Epidermal melanocyte (primary cell): ENCODE measurements around the gene TRAPPC10.

ENCODE experiments used
- DNase-seq: peaks from one replicate; pipeline ENCODE4 v3.0.0; 2011; ENCODE audit warnings: low spot score; ENCODE audit not compliant: insufficient read length

TRAPPC10 gene

GRCh38 chr21:43981151-43981870, 30.8 kb upstream of the TRAPPC10 start:
- DNase-seq, result no peak

GRCh38 chr21:43981871-43982210, 30.3 kb upstream of the TRAPPC10 start:
- DNase-seq, result no peak

- no peak for DNase-seq
These were observed 29.5 kb upstream of the TRAPPC10 start for GRCh38 chr21:43982489-43983078.

- no peak for DNase-seq
These were observed 28.7 kb upstream of the TRAPPC10 start for GRCh38 chr21:43983390-43983789.

- DNase-seq, result no peak
These were observed 28.2 kb upstream of the TRAPPC10 start for GRCh38 chr21:43983860-43984420.

GRCh38 chr21:43984905-43985689, 27.0 kb upstream of the TRAPPC10 start:
- DNase-seq, result no peak

GRCh38 chr21:43985690-43986251, 26.3 kb upstream of the TRAPPC10 start:
- DNase-seq, result no peak

GRCh38 chr21:43986544-43987451, 25.3 kb upstream of the TRAPPC10 start:
- DNase-seq, result peak; percentile 86

GRCh38 chr21:43987509-43987908, 24.6 kb upstream of the TRAPPC10 start:
- DNase-seq, result no peak

- no peak for DNase-seq
These were observed 24.1 kb upstream of the TRAPPC10 start for GRCh38 chr21:43988016-43988415.

- DNase-seq, result no peak
These were observed 23.4 kb upstream of the TRAPPC10 start for GRCh38 chr21:43988506-43989230.

GRCh38 chr21:43989401-43989800, 22.7 kb upstream of the TRAPPC10 start:
- no peak for DNase-seq

GRCh38 chr21:43991447-43991991, 20.6 kb upstream of the TRAPPC10 start:
- DNase-seq, result no peak

- no peak for DNase-seq
These were observed 20.0 kb upstream of the TRAPPC10 start for GRCh38 chr21:43992121-43992520.

- no peak for DNase-seq
These were observed 18.6 kb upstream of the TRAPPC10 start for GRCh38 chr21:43993420-43993934.

- DNase-seq, result no peak
These were observed 18.0 kb upstream of the TRAPPC10 start for GRCh38 chr21:43994085-43994484.

- no peak for DNase-seq
These were observed 17.5 kb upstream of the TRAPPC10 start for GRCh38 chr21:43994646-43995045.

GRCh38 chr21:43995521-43996105, 16.5 kb upstream of the TRAPPC10 start:
- no peak for DNase-seq
